ENCODE data around the gene EREG. TPM values are rescaled to one million over a fixed set of nuclear protein-coding genes. Genes with fewer than 3 reads are reported as not detected.
A peak's percentile ranks its signal among the peaks of the same experiment; 100 is the strongest.

Gene EREG
- total RNA-seq, 1 donor from 2014 or later = 0.30 TPM

DNA sequence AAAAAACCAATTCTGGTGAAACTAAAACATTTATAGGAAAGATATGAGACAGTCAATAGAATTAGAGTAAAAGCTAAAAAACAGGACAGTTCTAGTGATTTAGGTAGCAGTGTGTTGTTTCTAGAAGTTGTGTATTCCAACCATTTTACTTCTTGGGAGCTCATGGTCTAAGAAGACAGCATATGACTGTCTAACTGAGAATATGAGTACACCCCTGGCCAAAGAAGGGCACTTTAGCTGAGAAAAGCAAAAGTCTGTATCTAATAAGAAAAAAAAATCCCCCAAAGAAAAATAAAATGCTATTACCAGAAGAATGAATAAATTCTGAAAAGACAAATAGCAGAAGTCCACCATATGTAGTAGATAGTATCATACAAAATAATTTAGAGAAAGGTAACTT is 26.4 kb downstream of the EREG start:
- no peak overlapping the region for H3K9ac ChIP-seq (ENCODE audit: low read length)
- no peaks in the 10 kb centered on the region for H4K20me1 ChIP-seq (ENCODE audit: insufficient read depth, low read length)
- H3K4me2 ChIP-seq (ENCODE audit: low read length) = no peak overlapping the region
- H3K27me3 Mint-ChIP-seq (ENCODE audit: low read depth, unreplicated experiment) = no peaks in the 10 kb centered on the region
- peaks cover 11% of the 10 kb centered on the region for H3K4me1 ChIP-seq (ENCODE audit: insufficient read depth, low read length)
- H3K36me3 ChIP-seq (ENCODE audit: insufficient read depth, low read length) = no peaks in the 10 kb centered on the region
- H3K79me2 ChIP-seq (ENCODE audit: insufficient read depth, low read length) = no peaks in the 10 kb centered on the region
- no peak for DNase-seq (ENCODE audit: low read depth)
- H3K9me3 Mint-ChIP-seq (ENCODE audit: unreplicated experiment) = no peaks in the 10 kb centered on the region
- H3K4me3 Mint-ChIP-seq (ENCODE audit: unreplicated experiment) = no peak overlapping the region
- no peaks in the 10 kb centered on the region for H3K9me3 ChIP-seq (ENCODE audit: insufficient read depth, low read depth, low read length)
- no peak overlapping the region for H3K27ac ChIP-seq (ENCODE audit: low read depth, low read length)
- H3K27me3 ChIP-seq (ENCODE audit: insufficient read depth, low read length) = no peaks in the 10 kb centered on the region
- TF ChIP-seq, protein P1, sequence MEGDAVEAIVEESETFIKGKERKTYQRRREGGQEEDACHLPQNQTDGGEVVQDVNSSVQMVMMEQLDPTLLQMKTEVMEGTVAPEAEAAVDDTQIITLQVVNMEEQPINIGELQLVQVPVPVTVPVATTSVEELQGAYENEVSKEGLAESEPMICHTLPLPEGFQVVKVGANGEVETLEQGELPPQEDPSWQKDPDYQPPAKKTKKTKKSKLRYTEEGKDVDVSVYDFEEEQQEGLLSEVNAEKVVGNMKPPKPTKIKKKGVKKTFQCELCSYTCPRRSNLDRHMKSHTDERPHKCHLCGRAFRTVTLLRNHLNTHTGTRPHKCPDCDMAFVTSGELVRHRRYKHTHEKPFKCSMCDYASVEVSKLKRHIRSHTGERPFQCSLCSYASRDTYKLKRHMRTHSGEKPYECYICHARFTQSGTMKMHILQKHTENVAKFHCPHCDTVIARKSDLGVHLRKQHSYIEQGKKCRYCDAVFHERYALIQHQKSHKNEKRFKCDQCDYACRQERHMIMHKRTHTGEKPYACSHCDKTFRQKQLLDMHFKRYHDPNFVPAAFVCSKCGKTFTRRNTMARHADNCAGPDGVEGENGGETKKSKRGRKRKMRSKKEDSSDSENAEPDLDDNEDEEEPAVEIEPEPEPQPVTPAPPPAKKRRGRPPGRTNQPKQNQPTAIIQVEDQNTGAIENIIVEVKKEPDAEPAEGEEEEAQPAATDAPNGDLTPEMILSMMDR (IDR thresholded peaks at IDR 0.05; ENCODE audit: insufficient read depth, low read depth, low read length) = no peak
- TF ChIP-seq EZH2 (IDR thresholded peaks at IDR 0.05; ENCODE audit: insufficient read depth, low read length) = no peak
- no peak overlapping the region for H3K27ac Mint-ChIP-seq (ENCODE audit: unreplicated experiment)
- peaks cover 12% of the 10 kb centered on the region for H3K4me1 Mint-ChIP-seq (ENCODE audit: low read depth, unreplicated experiment)
- H2AFZ ChIP-seq (ENCODE audit: low read depth, low read length) = no peak overlapping the region
- no peaks in the 10 kb centered on the region for H3K36me3 Mint-ChIP-seq (ENCODE audit: low read depth, unreplicated experiment)
- FAIRE-seq = no peak
- no peak overlapping the region for H3K4me3 ChIP-seq (ENCODE audit: insufficient read depth, low read depth, low read length)

DNA sequence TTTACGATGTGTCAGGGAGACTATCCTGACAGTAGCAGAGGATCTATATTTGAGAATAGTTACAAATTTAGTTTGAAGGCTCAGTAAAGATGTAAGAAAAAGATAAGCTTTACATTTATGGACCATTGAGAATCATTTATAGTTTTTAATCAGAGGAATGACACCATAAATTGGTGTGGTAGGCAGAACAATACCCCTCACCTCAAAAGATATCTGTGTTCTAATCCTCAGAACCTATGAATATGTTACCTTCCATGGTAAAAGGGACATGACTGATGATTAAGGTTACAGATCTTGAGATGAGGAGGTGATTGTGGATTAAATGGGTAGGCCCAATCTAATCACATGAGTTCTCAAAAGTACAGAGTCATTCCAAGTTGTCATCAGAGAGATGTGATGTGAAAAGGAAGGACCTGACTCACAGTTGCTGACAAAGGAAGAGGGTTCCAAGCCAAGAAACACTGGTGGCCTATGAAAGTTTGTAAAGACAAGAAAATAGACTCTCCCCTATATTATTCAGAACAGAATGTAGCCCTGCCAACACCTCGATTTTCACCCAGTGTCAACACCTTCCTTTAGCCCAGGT is 27.0 kb downstream of the EREG start:
- Histone ChIP-seq H3K9ac (ENCODE audit: low read length) (no peak overlapping the region), H3K4me2 (ENCODE audit: low read length) (no peak overlapping the region), H4K20me1 (ENCODE audit: insufficient read depth, low read length) (no peaks in the 10 kb centered on the region), H3K27ac (ENCODE audit: low read depth, low read length) (no peak overlapping the region), H3K27me3 (ENCODE audit: insufficient read depth, low read length) (no peaks in the 10 kb centered on the region), H3K4me1 (ENCODE audit: insufficient read depth, low read length) (peaks cover 11% of the 10 kb centered on the region), H3K36me3 (ENCODE audit: insufficient read depth, low read length) (no peaks in the 10 kb centered on the region), H2AFZ (ENCODE audit: low read depth, low read length) (no peak overlapping the region), H3K4me3 (ENCODE audit: insufficient read depth, low read depth, low read length) (no peak overlapping the region), H3K79me2 (ENCODE audit: insufficient read depth, low read length) (no peaks in the 10 kb centered on the region), H3K9me3 (ENCODE audit: insufficient read depth, low read depth, low read length) (no peaks in the 10 kb centered on the region)
- TF ChIP-seq, protein P1 (IDR thresholded peaks at IDR 0.05; ENCODE audit: insufficient read depth, low read depth, low read length) = no peak
- no peak for TF ChIP-seq EZH2 (IDR thresholded peaks at IDR 0.05; ENCODE audit: insufficient read depth, low read length)
- Mint-ChIP-seq H3K9me3 (ENCODE audit: unreplicated experiment) (no peaks in the 10 kb centered on the region), H3K36me3 (ENCODE audit: low read depth, unreplicated experiment) (no peaks in the 10 kb centered on the region), H3K27me3 (ENCODE audit: low read depth, unreplicated experiment) (no peaks in the 10 kb centered on the region), H3K27ac (ENCODE audit: unreplicated experiment) (no peak overlapping the region), H3K4me3 (ENCODE audit: unreplicated experiment) (no peak overlapping the region), H3K4me1 (ENCODE audit: low read depth, unreplicated experiment) (peaks cover 12% of the 10 kb centered on the region)
- FAIRE-seq (no peak), DNase-seq (ENCODE audit: low read depth) (no peak)

DNA sequence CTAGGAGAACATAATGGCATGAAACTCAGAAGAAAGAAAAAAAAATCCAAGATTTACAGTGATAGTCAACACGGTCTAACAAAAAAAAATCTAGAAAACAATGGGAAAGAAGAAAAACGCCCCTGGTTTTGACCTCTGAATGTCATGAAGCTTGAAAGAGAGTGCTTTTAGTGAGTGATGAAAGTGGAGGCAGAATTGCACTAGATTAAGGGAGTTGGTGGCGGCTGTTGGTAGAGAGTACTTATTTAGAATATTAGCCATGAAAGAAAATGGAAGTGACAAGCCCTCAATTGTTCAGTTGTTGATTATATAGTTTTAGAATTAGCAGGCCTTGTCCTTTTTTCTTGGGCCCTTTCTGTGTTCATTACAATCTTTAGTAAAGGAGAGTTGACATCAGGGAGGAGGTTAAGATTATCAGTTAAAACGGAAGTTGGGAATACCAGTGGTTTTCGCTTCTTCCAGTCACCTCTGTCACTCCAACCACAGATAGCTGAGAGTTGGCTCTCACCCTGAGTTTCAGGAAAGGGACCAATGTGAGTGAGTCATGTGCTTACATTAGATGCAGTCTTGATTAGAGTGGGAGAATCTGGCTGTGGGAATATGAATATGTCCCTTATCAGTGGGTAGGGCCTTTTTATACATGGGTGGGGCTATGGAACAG is 29.7 kb downstream of the EREG start:
- peak; percentile 90 for DNase-seq (ENCODE audit: low read depth)
- no peak overlapping the region for H2AFZ ChIP-seq (ENCODE audit: low read depth, low read length)
- no peak for TF ChIP-seq EZH2 (IDR thresholded peaks at IDR 0.05; ENCODE audit: insufficient read depth, low read length)
- TF ChIP-seq, protein P1 (IDR thresholded peaks at IDR 0.05; ENCODE audit: insufficient read depth, low read depth, low read length) = no peak
- peak; percentile 85 for FAIRE-seq
- H3K27ac ChIP-seq (ENCODE audit: low read depth, low read length) = peak overlapping the region; percentile 18
- H3K36me3 ChIP-seq (ENCODE audit: insufficient read depth, low read length) = no peaks in the 10 kb centered on the region
- no peaks in the 10 kb centered on the region for H3K9me3 ChIP-seq (ENCODE audit: insufficient read depth, low read depth, low read length)
- Mint-ChIP-seq H3K4me1 (ENCODE audit: low read depth, unreplicated experiment) (peaks cover 12% of the 10 kb centered on the region), H3K27me3 (ENCODE audit: low read depth, unreplicated experiment) (no peaks in the 10 kb centered on the region), H3K4me3 (ENCODE audit: unreplicated experiment) (no peak overlapping the region), H3K36me3 (ENCODE audit: low read depth, unreplicated experiment) (no peaks in the 10 kb centered on the region), H3K9me3 (ENCODE audit: unreplicated experiment) (no peaks in the 10 kb centered on the region), H3K27ac (ENCODE audit: unreplicated experiment) (peak overlapping the region; percentile 72)
- H4K20me1 ChIP-seq (ENCODE audit: insufficient read depth, low read length) = no peaks in the 10 kb centered on the region
- peak overlapping the region; percentile 32 for H3K4me2 ChIP-seq (ENCODE audit: low read length)
- H3K27me3 ChIP-seq (ENCODE audit: insufficient read depth, low read length) = no peaks in the 10 kb centered on the region
- no peaks in the 10 kb centered on the region for H3K79me2 ChIP-seq (ENCODE audit: insufficient read depth, low read length)
- no peak overlapping the region for H3K4me3 ChIP-seq (ENCODE audit: insufficient read depth, low read depth, low read length)
- peaks cover 11% of the 10 kb centered on the region for H3K4me1 ChIP-seq (ENCODE audit: insufficient read depth, low read length)
- H3K9ac ChIP-seq (ENCODE audit: low read length) = no peak overlapping the region

Data from astrocyte (in vitro differentiated cells and primary cell).